ENCODE results near the gene INKA2. TPM values are rescaled to one million over a fixed set of nuclear protein-coding genes. Genes with fewer than 3 reads are reported as not detected.

The INKA2 gene
- polyA plus RNA-seq, 1 of the 3 experiments (the other 2 are of a cell fraction) = 1.1 TPM

DNA sequence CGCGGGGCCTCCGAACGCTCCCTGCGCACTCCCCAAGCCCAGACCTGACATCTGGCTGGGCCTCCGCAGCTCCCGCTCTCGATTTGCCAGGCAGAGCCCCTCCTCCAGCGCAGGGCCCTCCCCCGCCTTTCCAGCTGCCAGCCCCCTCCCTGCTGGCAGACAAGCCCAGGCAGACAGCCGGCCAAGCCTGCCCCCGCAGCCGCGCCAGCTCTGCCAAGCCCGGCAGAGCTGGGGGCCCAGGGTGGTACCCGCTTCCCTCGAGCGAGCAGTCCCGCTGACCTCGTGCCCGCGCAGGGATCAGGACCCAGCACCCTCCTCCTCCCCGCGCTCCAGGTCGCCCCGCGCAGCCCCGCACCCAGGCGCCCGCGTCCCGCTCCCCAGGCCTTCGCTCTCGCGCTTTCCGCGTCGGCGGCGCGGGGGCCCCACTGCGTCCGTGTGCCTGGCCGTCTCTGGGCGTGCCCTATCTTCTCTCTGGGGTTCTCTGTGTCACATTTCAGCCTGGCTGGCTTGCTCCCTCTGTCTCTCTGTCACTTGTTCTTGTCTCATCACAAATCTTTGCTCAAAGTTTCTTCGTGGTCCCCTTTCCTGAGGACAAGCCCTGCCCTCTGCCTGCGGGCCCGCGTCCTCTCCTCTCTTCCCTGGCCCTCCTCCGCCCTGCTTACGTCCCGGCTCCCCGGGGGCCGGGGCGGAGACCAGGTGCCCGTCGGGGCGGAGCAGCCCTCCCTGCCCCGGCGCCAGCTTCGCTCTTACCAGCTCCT is 580 bp downstream of the INKA2 start:
- TF ChIP-seq ELF1 (IDR thresholded peaks at IDR 0.05) (no peak), POLR2AphosphoS5 (IDR thresholded peaks at IDR 0.05; ENCODE audit: low read depth, low read length) (peak; percentile 32; the same call in 1 of the 2 replicates), IRF3 (IDR thresholded peaks at IDR 0.05; ENCODE audit: low read depth, low read length) (no peak), TAF1 (IDR thresholded peaks at IDR 0.05; ENCODE audit: borderline replicate concordance, low read depth, low read length) (0 out of 2 replicates have a peak, but pooled peaks have one; percentile 10), CHD2 (IDR thresholded peaks at IDR 0.05; ENCODE audit: low read length, partially characterized antibody) (peak; percentile 19), NRF1 (IDR thresholded peaks at IDR 0.05; ENCODE audit: low read depth, low read length) (peak; percentile 28; the same call in 1 of the 2 replicates), MXI1 (IDR thresholded peaks at IDR 0.05; ENCODE audit: low read depth, low read length) (peak; percentile 24; the same call in 1 of the 2 replicates)
- ChIA-PET POLR2A (interaction anchor here (0.8 to 2.6 kb wide), 4 partner anchors 12 to 230 kb away, joined by 3 to 19 read pairs (median 9); partner anchors contain the start of gene DDX20), CTCF (interaction anchor here (0.6 to 2.7 kb wide), 11 partner anchors 9 to 230 kb away, joined by 3 to 13 read pairs (median 7); partner anchors contain the start of gene DDX20)
- H2AFZ ChIP-seq (ENCODE audit: low read depth) = peak overlapping the region; percentile 96
- no peaks in the 10 kb centered on the region for H3K27me3 ChIP-seq (ENCODE audit: insufficient read depth)
- 3% methylated on average over 23 of the region's 61 CpGs for WGBS (ENCODE audit: low lambda C conversion rate)
- peak overlapping the region; percentile 66 to 85 for H3K4me3 ChIP-seq (ENCODE audit: low read depth in 2 of 2, low read length in 1 of 2)
- no peaks in the 10 kb centered on the region for H3K79me2 ChIP-seq (ENCODE audit: insufficient read depth)
- peak overlapping the region; percentile 56 for H3K9ac ChIP-seq
- H3F3A ChIP-seq (replicated peaks; ENCODE audit: insufficient read depth) = peaks cover 6% of the 10 kb centered on the region
- H3K4me1 ChIP-seq (ENCODE audit: control insufficient read depth in 1 of 2, insufficient read depth in 2 of 2, low read depth in 1 of 2, low read length in 1 of 2) = peaks cover 8 to 15% of the 10 kb centered on the region in 2 experiments; a peak in 3 of 4 replicates
- H4K20me1 ChIP-seq (ENCODE audit: insufficient read depth) = no peaks in the 10 kb centered on the region
- peak overlapping the region; percentile 33 to 89 for H3K27ac ChIP-seq (ENCODE audit: low read depth in 2 of 2, low read length in 1 of 2)
- H3K9me2 ChIP-seq = no peaks in the 10 kb centered on the region
- peak; percentile 83 for DNase-seq
- H3K36me3 ChIP-seq (replicated peaks in 1 of 2; ENCODE audit: control insufficient read depth in 1 of 2, insufficient read depth in 2 of 2, low read length in 1 of 2) = no peaks in the 10 kb centered on the region
- peak overlapping the region; percentile 92 for H3K4me2 ChIP-seq
- no peaks in the 10 kb centered on the region for H3K9me3 ChIP-seq

- ChIA-PET POLR2A (interaction anchor here (0.8 to 2.6 kb wide), 3 partner anchors 12 to 230 kb away, joined by 3 to 19 read pairs (median 15); partner anchors contain the start of gene DDX20), CTCF (interaction anchor here (0.6 to 2.7 kb wide), 7 partner anchors 9 to 229 kb away, joined by 3 to 13 read pairs (median 8); partner anchors contain the start of gene DDX20)
- peak overlapping the region; percentile 92 for H3K4me2 ChIP-seq
- H3K27ac ChIP-seq (ENCODE audit: low read depth in 2 of 2, low read length in 1 of 2) = peak overlapping the region in 1 of 2 experiments; percentile 34; a peak in 1 of 4 replicates
- H3K4me3 ChIP-seq (ENCODE audit: low read depth in 2 of 2, low read length in 1 of 2) = peak overlapping the region; percentile 66 to 85
- peaks cover 8 to 15% of the 10 kb centered on the region in 2 experiments; a peak in 3 of 4 replicates for H3K4me1 ChIP-seq (ENCODE audit: control insufficient read depth in 1 of 2, insufficient read depth in 2 of 2, low read depth in 1 of 2, low read length in 1 of 2)
- no peaks in the 10 kb centered on the region for H3K79me2 ChIP-seq (ENCODE audit: insufficient read depth)
- no peak for DNase-seq
- H4K20me1 ChIP-seq (ENCODE audit: insufficient read depth) = no peaks in the 10 kb centered on the region
- no peak overlapping the region for H3K9ac ChIP-seq
- no peaks in the 10 kb centered on the region for H3K36me3 ChIP-seq (replicated peaks in 1 of 2; ENCODE audit: control insufficient read depth in 1 of 2, insufficient read depth in 2 of 2, low read length in 1 of 2)
- WGBS (ENCODE audit: low lambda C conversion rate) = 43% methylated on average over 9 of the region's 9 CpGs
- no peaks in the 10 kb centered on the region for H3K9me2 ChIP-seq
- H3K27me3 ChIP-seq (ENCODE audit: insufficient read depth) = no peaks in the 10 kb centered on the region
- H3K9me3 ChIP-seq = no peaks in the 10 kb centered on the region
- no peak overlapping the region for H2AFZ ChIP-seq (ENCODE audit: low read depth)
- H3F3A ChIP-seq (replicated peaks; ENCODE audit: insufficient read depth) = peaks cover 6% of the 10 kb centered on the region
- TF ChIP-seq SMC3 (IDR thresholded peaks at IDR 0.05; ENCODE audit: low read depth, low read length) (no peak), MEF2A (IDR thresholded peaks at IDR 0.05; ENCODE audit: borderline replicate concordance, low read depth) (no peak), IRF3 (IDR thresholded peaks at IDR 0.05; ENCODE audit: low read depth, low read length) (no peak), NFIC (IDR thresholded peaks at IDR 0.05; ENCODE audit: borderline replicate concordance) (no peak), CTCF (IDR thresholded peaks at IDR 0.05) (no peak), CHD2 (IDR thresholded peaks at IDR 0.05; ENCODE audit: low read length, partially characterized antibody) (no peak), TEAD4 (IDR thresholded peaks at IDR 0.05; ENCODE audit: borderline replicate concordance, insufficient read depth) (no peak), RXRA (IDR thresholded peaks at IDR 0.05; ENCODE audit: borderline replicate concordance, low read depth) (no peak), JUND (IDR thresholded peaks at IDR 0.05) (no peak), USF2 (IDR thresholded peaks at IDR 0.05; ENCODE audit: borderline replicate concordance, low read depth, low read length) (no peak), ZBTB33 (IDR thresholded peaks at IDR 0.05; ENCODE audit: borderline replicate concordance, low read depth) (no peak), SIN3A (IDR thresholded peaks at IDR 0.05; ENCODE audit: borderline replicate concordance, low read depth, low read length) (no peak), FOXJ3 (CRISPR knock-in tag; IDR thresholded peaks at IDR 0.05) (no peak)
Measured at GRCh38 chr1:111738133-111738435, 1.1 kb downstream of the INKA2 start.
